ENCODE results near the gene CCSER2.

GRCh38 chr10:84447701-84448400, 119.5 kb downstream of the CCSER2 start:
- TF ChIP-seq FOSL2 (IDR thresholded peaks at IDR 0.05) = no peak
- TF ChIP-seq FOSL2 (CRISPR knock-in tag; IDR thresholded peaks at IDR 0.05) = no peak
- TF ChIP-seq POLR2A (IDR thresholded peaks at IDR 0.05; ENCODE audit: low read length) = no peak
- no peak for TF ChIP-seq REST (IDR thresholded peaks at IDR 0.05)
- no peak for TF ChIP-seq CTCF (IDR thresholded peaks at IDR 0.05)
- TF ChIP-seq MAX (IDR thresholded peaks at IDR 0.05) = no peak
- TF ChIP-seq BHLHE40 (IDR thresholded peaks at IDR 0.05; ENCODE audit: low read depth, low read length) = no peak
- no peak for TF ChIP-seq CEBPB (IDR thresholded peaks at IDR 0.05)
- TF ChIP-seq SMC3 (IDR thresholded peaks at IDR 0.05) = no peak

Measured in A549 (cell line).